Endothelial cell (in vitro differentiated cells): Measurements from ENCODE around the gene LMTK3. TPM values are rescaled to one million over a fixed set of nuclear protein-coding genes. Genes with fewer than 3 reads are reported as not detected.

ENCODE experiments used
- DNase-seq: peaks from one replicate; pipeline ENCODE4 v3.0.0; 2021; ENCODE audit warnings: low spot score
- H3K27ac Mint-ChIP-seq: one replicate; pipeline ENCODE4 v1.8.0; 2021; ENCODE audit warnings: mixed read lengths, inconsistent platforms; ENCODE audit not compliant: unreplicated experiment
- H3K27me3 Mint-ChIP-seq: one replicate; pipeline ENCODE4 v1.8.0; 2021; ENCODE audit warnings: mild to moderate bottlenecking, moderate library complexity, mixed read lengths, inconsistent platforms; ENCODE audit not compliant: unreplicated experiment
- H3K36me3 Mint-ChIP-seq: one replicate; pipeline ENCODE4 v1.8.0; 2021; ENCODE audit warnings: mild to moderate bottlenecking, low read depth, mixed read lengths, inconsistent platforms; ENCODE audit not compliant: unreplicated experiment
- H3K4me1 Mint-ChIP-seq: one replicate; pipeline ENCODE4 v1.8.0; 2021; ENCODE audit warnings: mild to moderate bottlenecking, mixed read lengths, inconsistent platforms; ENCODE audit not compliant: unreplicated experiment
- H3K4me3 Mint-ChIP-seq: one replicate; pipeline ENCODE4 v1.8.0; 2021; ENCODE audit warnings: mild to moderate bottlenecking, mixed read lengths, inconsistent platforms; ENCODE audit not compliant: unreplicated experiment
- H3K9me3 Mint-ChIP-seq: one replicate; pipeline ENCODE4 v1.8.0; 2021; ENCODE audit warnings: mixed read lengths, inconsistent platforms; ENCODE audit not compliant: unreplicated experiment
- total RNA-seq: library from RNA; stranded (reverse); fragmentation: NEBNext Ultra II Directional; extraction: Animal tissue kit (Norgen Biotek cat#: 25700); gene quantifications from one replicate; pipeline ENCODE4 v1.2.1, GENCODE V29; 2021; ENCODE audit not compliant: unreplicated experiment
- TF ChIP-seq, protein P1 (sequence below): fragments of 200-600 bp; sonication (generic); IDR thresholded peaks from one replicate; pipeline ENCODE4 v1.5.0; 2021; ENCODE audit warnings: antibody characterized with exemption; ENCODE audit not compliant: unreplicated experiment

The LMTK3 gene
- total RNA-seq, 1 donor from 2014 or later: 3.0 TPM

DNA sequence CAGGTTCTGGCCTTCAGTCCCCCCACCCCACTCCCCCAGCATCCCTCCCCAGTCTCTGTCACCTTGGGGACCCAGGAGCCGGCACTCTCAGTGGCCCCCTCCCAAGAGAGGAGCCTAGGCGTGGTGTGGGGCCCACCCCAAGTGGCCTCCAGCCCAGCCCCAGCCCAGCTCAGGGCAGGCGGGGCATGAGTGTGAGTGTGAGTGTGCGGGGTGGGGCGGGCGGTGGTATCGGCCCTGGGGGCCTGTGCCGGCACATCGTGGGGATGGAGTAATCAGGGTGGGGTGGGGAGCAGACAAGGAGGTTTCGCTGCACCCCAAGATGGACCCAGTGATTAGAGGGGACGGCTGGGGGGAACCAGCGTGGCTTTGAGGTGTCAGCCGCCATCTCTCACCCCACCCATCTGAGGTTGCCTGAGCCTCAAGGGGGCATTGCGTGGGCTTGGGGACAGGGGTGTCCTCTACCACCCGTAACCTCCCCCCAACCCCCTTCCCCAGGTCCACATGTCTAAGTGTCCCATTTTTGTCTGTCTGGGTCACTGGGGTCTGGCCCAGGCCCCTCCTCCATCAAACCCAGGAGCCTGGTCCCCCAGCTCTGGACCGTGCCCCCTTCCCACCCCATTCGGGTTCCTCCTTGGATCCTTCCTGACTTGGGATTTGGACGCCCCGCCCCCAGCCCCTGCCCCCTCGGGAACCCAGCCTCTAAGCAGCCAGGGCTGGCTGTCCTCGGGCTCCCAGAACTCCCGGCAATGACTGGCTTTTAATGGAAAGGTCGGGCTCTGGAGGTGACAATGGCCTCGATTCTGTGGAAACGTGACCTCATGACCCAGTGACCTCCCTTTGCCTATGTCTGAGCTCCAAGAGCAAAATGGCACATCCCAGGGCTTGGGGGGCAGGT, 33.5 kb upstream of the LMTK3 start:
- Mint-ChIP-seq H3K4me1 (peaks cover 3% of the 10 kb centered on the region), H3K27ac (no peak overlapping the region), H3K27me3 (peaks cover 3% of the 10 kb centered on the region), H3K4me3 (no peak overlapping the region), H3K9me3 (no peaks in the 10 kb centered on the region), H3K36me3 (no peaks in the 10 kb centered on the region)
- TF ChIP-seq, protein P1, sequence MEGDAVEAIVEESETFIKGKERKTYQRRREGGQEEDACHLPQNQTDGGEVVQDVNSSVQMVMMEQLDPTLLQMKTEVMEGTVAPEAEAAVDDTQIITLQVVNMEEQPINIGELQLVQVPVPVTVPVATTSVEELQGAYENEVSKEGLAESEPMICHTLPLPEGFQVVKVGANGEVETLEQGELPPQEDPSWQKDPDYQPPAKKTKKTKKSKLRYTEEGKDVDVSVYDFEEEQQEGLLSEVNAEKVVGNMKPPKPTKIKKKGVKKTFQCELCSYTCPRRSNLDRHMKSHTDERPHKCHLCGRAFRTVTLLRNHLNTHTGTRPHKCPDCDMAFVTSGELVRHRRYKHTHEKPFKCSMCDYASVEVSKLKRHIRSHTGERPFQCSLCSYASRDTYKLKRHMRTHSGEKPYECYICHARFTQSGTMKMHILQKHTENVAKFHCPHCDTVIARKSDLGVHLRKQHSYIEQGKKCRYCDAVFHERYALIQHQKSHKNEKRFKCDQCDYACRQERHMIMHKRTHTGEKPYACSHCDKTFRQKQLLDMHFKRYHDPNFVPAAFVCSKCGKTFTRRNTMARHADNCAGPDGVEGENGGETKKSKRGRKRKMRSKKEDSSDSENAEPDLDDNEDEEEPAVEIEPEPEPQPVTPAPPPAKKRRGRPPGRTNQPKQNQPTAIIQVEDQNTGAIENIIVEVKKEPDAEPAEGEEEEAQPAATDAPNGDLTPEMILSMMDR: no peak
- no peak for DNase-seq

DNA sequence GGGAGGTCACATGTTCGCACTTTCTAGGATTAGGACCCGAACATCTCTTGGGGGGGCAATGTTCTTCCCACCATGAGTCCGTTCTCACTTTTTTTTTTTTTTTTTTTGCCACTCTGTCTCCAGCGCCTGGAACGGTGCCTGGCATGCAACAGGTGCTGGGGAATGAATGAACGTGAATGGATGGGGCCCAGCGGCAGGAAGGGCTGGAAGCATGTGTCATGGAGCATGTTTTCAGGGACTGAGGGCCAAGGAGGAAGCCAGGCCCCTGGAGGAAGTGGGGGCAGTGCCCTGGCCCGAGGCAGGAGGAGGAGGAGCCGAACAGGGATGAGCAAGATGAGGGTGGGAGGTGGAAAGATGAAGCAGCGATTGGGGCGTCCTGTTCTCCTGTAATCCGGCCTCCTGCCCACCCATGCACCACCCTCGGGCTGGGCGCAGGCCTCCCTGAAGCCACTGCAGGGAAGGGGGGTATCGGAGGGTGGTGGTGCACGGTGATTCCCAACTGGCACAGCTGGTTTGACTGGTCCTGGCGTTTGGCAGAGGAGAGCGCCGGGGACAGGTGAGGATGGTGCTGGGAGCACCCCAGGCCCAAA, 31.6 kb upstream of the LMTK3 start:
- Mint-ChIP-seq H3K36me3 (no peaks in the 10 kb centered on the region), H3K4me3 (no peak overlapping the region), H3K27ac (no peak overlapping the region)

DNA sequence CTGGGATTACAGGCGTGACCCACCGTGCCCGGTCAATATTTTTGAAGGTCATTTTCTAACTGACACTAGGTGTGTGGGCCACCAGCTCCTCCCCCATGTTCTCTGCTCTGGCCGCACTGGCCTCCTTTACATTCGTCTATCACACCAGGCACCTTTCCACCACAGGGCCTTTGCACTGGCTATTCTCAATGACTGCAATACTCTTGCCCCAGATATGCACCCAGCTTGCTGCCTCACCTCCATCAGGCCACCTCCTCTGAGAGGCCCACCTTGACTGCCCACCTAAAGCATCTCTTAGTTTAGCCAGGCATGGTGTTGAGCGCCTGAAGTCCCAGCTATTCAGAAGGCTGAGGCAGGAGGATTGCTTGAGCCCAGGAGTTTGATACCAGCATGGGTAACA, 30.2 kb upstream of the LMTK3 start:
- no peaks in the 10 kb centered on the region for H3K9me3 Mint-ChIP-seq
- TF ChIP-seq, protein P1: no peak
- peaks cover 4% of the 10 kb centered on the region for H3K27me3 Mint-ChIP-seq
- DNase-seq: no peak
- H3K27ac Mint-ChIP-seq: no peak overlapping the region
- H3K4me3 Mint-ChIP-seq: no peak overlapping the region
- no peaks in the 10 kb centered on the region for H3K36me3 Mint-ChIP-seq
- H3K4me1 Mint-ChIP-seq: peaks cover 3% of the 10 kb centered on the region

More for the DNA sequence above, 31.6 kb upstream of the LMTK3 start:
- H3K27me3 Mint-ChIP-seq: peaks cover 3% of the 10 kb centered on the region
- DNase-seq: no peak
- TF ChIP-seq, protein P1: no peak
- peaks cover 3% of the 10 kb centered on the region for H3K4me1 Mint-ChIP-seq
- H3K9me3 Mint-ChIP-seq: no peaks in the 10 kb centered on the region

DNA sequence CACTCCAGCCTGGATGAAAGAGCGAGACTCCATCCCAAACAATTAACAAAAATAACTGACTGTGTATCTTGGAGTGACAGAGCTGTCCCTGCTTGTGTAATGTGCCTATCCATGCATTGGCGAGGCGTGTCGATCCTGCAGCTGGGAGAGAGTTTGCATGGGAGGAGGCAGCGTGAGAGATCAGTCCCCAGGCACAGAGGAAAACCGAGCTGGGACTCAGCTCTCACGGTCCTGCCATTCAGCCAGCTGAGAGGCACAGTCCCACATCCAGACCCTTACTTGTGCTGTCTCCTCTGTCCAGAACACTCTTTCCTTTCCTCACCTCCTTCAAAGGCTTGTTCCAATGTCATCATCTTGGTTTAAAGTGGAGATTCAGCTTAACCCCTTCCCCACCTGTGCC, 28.5 kb upstream of the LMTK3 start:
- no peaks in the 10 kb centered on the region for H3K36me3 Mint-ChIP-seq
- peaks cover 4% of the 10 kb centered on the region for H3K27me3 Mint-ChIP-seq
- H3K9me3 Mint-ChIP-seq: no peaks in the 10 kb centered on the region
- no peak overlapping the region for H3K27ac Mint-ChIP-seq
- H3K4me3 Mint-ChIP-seq: no peak overlapping the region
- H3K4me1 Mint-ChIP-seq: peaks cover 3% of the 10 kb centered on the region
- DNase-seq: no peak
- TF ChIP-seq, protein P1: no peak
